GM12873 (cell line): ENCODE measurements around the gene FXYD1.

ENCODE experiments used
- CTCF ChIP-seq: IDR thresholded peaks from 2 replicates; pipeline ENCODE4 v1.5.1; 2012; ENCODE audit warnings: low read depth, mild to moderate bottlenecking, moderate library complexity, low read length, control low read depth; ENCODE audit not compliant: insufficient read depth; ENCODE audit errors: missing control alignments

The FXYD1 gene

DNA sequence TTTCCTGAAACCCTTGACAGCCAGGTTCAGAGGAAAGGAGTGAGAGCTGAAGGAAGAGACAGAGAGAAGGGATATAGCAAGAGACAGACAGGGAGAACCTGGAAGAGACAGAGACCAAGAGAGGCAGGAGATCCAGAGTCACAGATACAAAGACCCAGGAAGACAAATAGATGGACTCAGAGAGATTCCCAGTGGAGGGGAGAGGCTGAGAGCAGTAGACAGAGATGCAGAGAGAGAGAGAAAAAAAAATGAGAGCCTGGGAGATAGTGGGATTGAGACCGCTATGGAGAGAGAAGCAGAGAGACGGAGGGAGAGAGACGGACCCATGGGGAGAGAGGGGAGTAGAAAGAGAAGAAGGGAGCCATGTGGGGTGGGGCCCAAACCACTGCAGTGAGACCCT lies 5.2 kb downstream of the FXYD1 start:
- TF ChIP-seq CTCF, result no peak

DNA sequence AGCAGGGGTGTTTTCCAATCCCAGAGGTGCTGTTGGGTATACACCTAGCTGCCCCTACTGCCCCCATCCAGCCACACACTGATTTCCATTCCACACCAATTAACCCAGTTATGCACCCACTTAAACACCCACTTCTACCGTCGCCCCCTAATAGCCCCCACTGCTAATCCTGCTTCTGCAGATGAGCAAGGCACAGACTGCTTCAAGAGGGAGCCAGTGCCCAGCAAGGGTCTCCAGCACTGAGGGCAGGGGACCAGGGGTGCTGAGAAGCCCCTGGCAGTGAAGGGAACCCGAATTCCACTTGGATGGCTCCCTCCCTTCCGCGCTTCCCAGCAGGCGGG lies 5.6 kb downstream of the FXYD1 start:
- TF ChIP-seq CTCF, result no peak

GRCh38 chr19:35144600-35145436 lies 6.2 kb downstream of the FXYD1 start:
- no peak for TF ChIP-seq CTCF

DNA sequence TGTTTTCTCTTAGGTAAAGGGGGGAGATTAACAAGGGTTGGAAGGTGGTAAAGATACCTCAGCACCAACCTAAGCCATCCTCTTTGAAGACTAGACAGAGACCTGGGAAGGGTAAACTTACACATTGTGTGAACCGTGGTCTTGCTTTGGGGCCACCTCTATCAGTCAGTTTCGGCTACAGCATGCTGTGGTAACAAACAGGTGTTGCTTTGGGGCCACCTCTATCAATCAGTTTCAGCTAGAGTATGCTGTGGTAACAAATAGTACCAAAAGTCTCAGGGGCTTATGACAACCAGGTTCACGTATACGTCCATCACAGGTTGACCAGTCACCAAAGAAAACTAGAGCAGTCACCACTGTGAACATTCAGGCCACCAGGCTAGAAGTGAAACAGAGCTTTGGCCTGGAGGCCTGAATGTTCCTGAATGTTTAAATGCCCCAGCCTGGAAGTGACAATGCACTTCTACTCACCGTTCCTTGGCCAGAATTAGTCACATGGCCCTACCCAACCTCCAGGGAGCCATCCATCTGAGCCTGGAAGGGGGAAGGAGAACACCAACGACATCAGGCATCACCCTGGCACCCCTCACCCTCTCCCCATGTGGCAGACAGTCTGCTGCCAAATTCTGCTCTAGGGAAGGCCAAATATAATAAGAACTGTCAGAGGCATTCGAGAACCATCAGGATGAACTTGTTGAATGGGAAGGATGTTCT lies 8.3 kb downstream of the FXYD1 start:
- no peak for TF ChIP-seq CTCF

DNA sequence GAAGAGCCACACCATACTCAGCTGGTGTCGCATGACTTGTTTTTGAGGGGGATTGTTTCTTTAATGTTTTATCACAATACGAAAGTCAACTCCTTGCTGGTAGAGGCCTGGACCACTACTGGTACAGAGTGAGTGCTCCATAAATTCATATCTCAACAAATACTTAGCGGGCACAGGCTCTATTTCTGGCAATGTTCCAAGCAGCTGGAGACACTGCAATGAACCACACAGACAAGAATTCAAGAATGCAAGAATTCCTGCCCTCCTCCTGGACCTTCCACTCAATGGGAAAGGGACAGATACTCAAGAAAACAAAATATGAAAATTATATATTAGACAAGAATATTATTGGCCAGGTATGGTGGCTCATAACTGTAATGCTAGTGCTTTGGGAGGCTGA lies 10.8 kb downstream of the FXYD1 start:
- no peak for TF ChIP-seq CTCF

GRCh38 chr19:35150445-35150844 lies 11.8 kb downstream of the FXYD1 start:
- TF ChIP-seq CTCF, result no peak

- no peak for TF ChIP-seq CTCF
Observed at GRCh38 chr19:35151273-35152065, 12.8 kb downstream of the FXYD1 start.
